Suprapubic skin (tissue), 4 donors: ENCODE results near the gene ADAMTSL2. TPM values are rescaled to one million over a fixed set of nuclear protein-coding genes. Genes with fewer than 3 reads are reported as not detected.

Source experiments
- DNase-seq, 2 donors: peaks; one replicate each; pipeline ENCODE4 v3.0.0-alpha.2; 2019; ENCODE audit warnings: low spot score in 2 of 2
- H3K27ac ChIP-seq: fragments of 200-600 bp; sonication (generic); one replicate; pipeline ENCODE4 v1.5.1; 2019
- H3K27me3 ChIP-seq: fragments of 200-600 bp; sonication (generic); one replicate; pipeline ENCODE4 v1.5.1; 2019
- H3K36me3 ChIP-seq: fragments of 200-600 bp; sonication (generic); one replicate; pipeline ENCODE4 v1.5.1; 2019
- H3K4me1 ChIP-seq: fragments of 200-600 bp; sonication (generic); one replicate; pipeline ENCODE4 v1.5.1; 2019
- H3K4me3 ChIP-seq: fragments of 200-600 bp; sonication (generic); one replicate; pipeline ENCODE4 v1.5.1; 2019; ENCODE audit warnings: mild to moderate bottlenecking
- H3K9me3 ChIP-seq: fragments of 200-600 bp; sonication (generic); one replicate; pipeline ENCODE4 v1.5.1; 2019
- EP300 ChIP-seq: sonication (generic); formaldehyde crosslinking; IDR thresholded peaks from one replicate; pipeline ENCODE4 v1.6.1; 2017; ENCODE audit warnings: antibody characterized with exemption
- POLR2A ChIP-seq, 2 donors: fragments of 450-650 bp; IDR thresholded peaks; one replicate each; pipeline ENCODE4 v1.6.1; 2017; ENCODE audit warnings: antibody characterized with exemption in 2 of 2, mild to moderate bottlenecking in 2 of 2, moderate library complexity in 2 of 2
- POLR2AphosphoS5 ChIP-seq, 3 donors: sonication (generic); formaldehyde crosslinking; IDR thresholded peaks; one replicate each; pipeline ENCODE4 v1.6.1; 2017; ENCODE audit warnings: antibody characterized with exemption in 3 of 3
- WGBS: methylation state at CpG from one replicate; pipeline ENCODE4 v1.1.5; 2018; 5-methylcytosine and 5-hydroxymethylcytosine counted together
- total RNA-seq, 4 donors: library from RNA; depleted of rRNA; stranded (reverse); fragments of >200 nt; gene quantifications; one replicate each; pipeline ENCODE4 v1.1.0, GENCODE V29; 2016
- TF ChIP-seq, protein P1 (sequence below), 2 donors: fragments of 200-600 bp in 1 of 2; fragments of 450-650 bp in 1 of 2; sonication (generic) in 1 of 2; IDR thresholded peaks; one replicate each; pipeline ENCODE4 v1.5.1; 2016 to 2019; ENCODE audit warnings: antibody characterized with exemption in 2 of 2, mild to moderate bottlenecking in 1 of 2, moderate library complexity in 1 of 2

The ADAMTSL2 gene
- total RNA-seq, 4 donors from 2014 or later, result 0.16 to 0.85 (median 0.46) TPM

DNA sequence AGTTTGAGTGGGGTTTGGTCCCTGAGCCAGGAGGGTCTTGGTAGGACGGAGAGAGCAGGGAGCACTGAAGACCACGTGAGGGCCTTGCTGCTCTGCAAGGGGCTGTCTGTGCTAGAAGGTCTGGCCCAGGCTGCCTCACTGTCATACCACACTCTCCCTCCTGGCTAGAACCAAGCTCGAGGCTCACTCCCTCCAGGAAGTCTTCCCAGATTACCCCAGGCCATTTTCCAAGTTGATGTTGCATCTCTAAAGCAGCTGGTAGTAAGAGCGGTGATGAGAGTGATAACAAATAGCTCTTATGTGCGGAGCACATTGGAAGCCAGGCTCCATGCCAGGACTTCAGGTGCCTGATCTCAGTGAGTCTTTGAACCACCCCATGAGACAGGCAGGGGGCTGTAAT is 16.3 kb upstream of the ADAMTSL2 start:
- Histone ChIP-seq H3K4me3 (no peak overlapping the region), H3K9me3 (no peaks in the 10 kb centered on the region), H3K27me3 (no peaks in the 10 kb centered on the region), H3K4me1 (peaks cover 14% of the 10 kb centered on the region), H3K27ac (no peak overlapping the region), H3K36me3 (no peaks in the 10 kb centered on the region)
- DNase-seq, result no peak
- TF ChIP-seq EP300, result no peak
- no peak for TF ChIP-seq POLR2A (IDR thresholded peaks at IDR 0.05)
- TF ChIP-seq, protein P1, sequence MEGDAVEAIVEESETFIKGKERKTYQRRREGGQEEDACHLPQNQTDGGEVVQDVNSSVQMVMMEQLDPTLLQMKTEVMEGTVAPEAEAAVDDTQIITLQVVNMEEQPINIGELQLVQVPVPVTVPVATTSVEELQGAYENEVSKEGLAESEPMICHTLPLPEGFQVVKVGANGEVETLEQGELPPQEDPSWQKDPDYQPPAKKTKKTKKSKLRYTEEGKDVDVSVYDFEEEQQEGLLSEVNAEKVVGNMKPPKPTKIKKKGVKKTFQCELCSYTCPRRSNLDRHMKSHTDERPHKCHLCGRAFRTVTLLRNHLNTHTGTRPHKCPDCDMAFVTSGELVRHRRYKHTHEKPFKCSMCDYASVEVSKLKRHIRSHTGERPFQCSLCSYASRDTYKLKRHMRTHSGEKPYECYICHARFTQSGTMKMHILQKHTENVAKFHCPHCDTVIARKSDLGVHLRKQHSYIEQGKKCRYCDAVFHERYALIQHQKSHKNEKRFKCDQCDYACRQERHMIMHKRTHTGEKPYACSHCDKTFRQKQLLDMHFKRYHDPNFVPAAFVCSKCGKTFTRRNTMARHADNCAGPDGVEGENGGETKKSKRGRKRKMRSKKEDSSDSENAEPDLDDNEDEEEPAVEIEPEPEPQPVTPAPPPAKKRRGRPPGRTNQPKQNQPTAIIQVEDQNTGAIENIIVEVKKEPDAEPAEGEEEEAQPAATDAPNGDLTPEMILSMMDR (IDR thresholded peaks at IDR 0.05), result no peak
- TF ChIP-seq POLR2AphosphoS5 (IDR thresholded peaks at IDR 0.05), result no peak
- 67% methylated on average over 3 of the region's 5 CpGs for WGBS

DNA sequence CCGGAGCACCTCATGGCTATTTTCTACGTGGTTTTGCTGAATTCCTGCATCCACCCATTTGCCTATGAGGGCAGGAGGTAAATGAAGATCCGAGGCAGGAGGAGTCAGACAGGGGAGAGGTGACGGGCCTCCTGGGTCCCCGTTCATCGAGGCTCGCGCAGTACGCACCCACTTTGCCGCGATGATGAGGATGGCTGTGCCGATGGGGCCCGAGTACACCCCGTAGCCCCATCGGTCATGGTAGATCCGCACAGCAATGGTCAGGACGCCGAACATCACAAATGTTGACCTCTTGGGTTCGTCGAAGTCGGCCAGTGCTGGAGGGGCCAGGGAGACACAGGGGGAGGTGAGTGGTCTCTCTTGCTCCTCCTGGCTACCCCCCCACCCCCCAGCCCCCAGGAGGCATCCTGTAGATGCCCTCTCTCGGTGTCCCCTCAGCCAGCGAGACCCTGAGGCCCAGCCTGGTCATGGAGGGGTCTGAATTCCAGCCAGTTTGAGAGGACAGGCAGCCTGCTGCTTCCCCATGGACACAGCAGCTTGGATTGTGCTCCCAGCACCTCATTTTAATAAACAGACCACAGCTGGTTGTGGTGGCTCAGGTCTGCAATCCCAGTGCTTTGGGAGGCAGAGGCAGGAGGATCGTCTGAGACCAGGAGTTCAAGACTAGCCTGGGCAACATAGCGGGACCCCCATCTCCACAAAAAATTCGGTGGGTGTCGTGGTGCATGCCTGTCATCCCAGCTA is 15.6 kb upstream of the ADAMTSL2 start:
- TF ChIP-seq, protein P1 (IDR thresholded peaks at IDR 0.05), result no peak
- TF ChIP-seq EP300 (no peak), POLR2A (IDR thresholded peaks at IDR 0.05) (no peak), POLR2AphosphoS5 (IDR thresholded peaks at IDR 0.05) (no peak)
- Histone ChIP-seq H3K4me1 (peaks cover 11% of the 10 kb centered on the region), H3K27ac (no peak overlapping the region), H3K9me3 (no peaks in the 10 kb centered on the region), H3K36me3 (no peaks in the 10 kb centered on the region), H3K27me3 (no peaks in the 10 kb centered on the region), H3K4me3 (no peak overlapping the region)
- 80% methylated on average over 22 of the region's 27 CpGs for WGBS
- no peak for DNase-seq

DNA sequence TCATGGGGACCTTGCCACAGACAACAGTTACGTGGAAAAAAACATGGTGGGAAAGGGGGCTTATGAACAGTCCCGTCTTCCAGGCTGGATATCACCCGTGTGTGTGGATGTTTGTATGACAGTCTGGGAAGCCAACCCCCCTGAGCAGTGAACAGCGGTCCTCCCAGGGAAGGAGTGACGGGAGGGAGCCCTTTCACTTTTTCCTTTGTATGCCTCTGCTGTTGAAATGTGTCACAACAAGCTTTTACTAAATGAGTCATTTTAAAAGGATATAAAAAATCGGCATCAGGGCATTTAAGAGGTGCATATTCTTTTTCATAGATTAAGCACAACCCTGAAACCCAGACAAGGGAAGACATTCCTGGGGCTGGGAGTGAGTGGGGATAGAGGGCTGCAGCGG is 14.8 kb upstream of the ADAMTSL2 start:
- H3K27ac ChIP-seq, result no peak overlapping the region
- H3K36me3 ChIP-seq, result no peaks in the 10 kb centered on the region
- no peak overlapping the region for H3K4me3 ChIP-seq
- 46% methylated on average over 7 of the region's 7 CpGs for WGBS
- TF ChIP-seq EP300 (no peak), POLR2A (IDR thresholded peaks at IDR 0.05) (no peak), POLR2AphosphoS5 (IDR thresholded peaks at IDR 0.05) (no peak)
- TF ChIP-seq, protein P1 (IDR thresholded peaks at IDR 0.05), result no peak
- H3K27me3 ChIP-seq, result no peaks in the 10 kb centered on the region
- peaks cover 7% of the 10 kb centered on the region for H3K4me1 ChIP-seq
- DNase-seq, result no peak
- no peaks in the 10 kb centered on the region for H3K9me3 ChIP-seq

DNA sequence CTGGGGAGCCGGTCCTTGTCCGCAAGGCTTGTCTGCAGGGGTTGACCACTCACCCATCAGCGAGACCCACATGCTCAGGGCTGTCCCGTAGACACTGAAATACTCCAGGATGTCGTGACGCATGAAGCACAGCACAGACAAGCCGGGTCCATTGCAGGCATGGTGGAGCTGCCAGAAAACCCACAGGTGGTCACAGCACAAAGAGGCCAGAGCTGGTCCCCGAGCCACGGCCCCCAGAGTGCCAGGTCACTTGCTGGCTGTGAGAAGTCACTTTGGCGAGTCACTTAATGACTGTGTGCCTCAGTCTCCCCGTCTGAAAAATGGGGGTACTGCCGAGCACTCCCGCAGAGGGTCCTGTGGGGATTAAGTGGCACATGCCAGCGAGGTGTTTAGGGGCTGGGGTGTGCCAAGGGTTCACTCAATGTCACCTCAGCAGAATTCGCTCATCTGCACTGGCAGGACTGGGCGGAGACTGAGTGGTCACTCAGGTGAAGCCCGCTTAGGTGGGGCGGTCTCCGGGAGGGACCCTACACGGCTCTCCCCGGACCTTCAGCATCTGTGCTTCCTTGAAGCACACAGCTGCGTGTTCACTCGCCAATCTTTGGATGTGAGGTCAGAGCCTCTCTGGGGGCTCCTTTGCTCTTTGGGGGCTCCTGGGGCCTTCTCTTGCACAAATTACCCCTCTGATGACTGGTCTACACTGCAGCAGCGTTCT is 14.2 kb upstream of the ADAMTSL2 start:
- H3K4me3 ChIP-seq, result no peak overlapping the region

More for the DNA sequence above, 14.2 kb upstream of the ADAMTSL2 start:
- Histone ChIP-seq H3K27ac (no peak overlapping the region), H3K36me3 (no peaks in the 10 kb centered on the region), H3K4me1 (peaks cover 1% of the 10 kb centered on the region), H3K27me3 (no peaks in the 10 kb centered on the region), H3K9me3 (no peaks in the 10 kb centered on the region)
- 78% methylated on average over 15 of the region's 24 CpGs for WGBS
- no peak for DNase-seq
- TF ChIP-seq POLR2AphosphoS5 (IDR thresholded peaks at IDR 0.05) (no peak), EP300 (no peak), POLR2A (IDR thresholded peaks at IDR 0.05) (no peak)
- TF ChIP-seq, protein P1 (IDR thresholded peaks at IDR 0.05), result no peak
